ENCODE data around the gene EPHB2.

EPHB2 gene

GRCh38 chr1:22857661-22858060 lies 147.0 kb downstream of the EPHB2 start:
- no peak for DNase-seq (ENCODE audit: low read depth in 2 of 2)

DNA sequence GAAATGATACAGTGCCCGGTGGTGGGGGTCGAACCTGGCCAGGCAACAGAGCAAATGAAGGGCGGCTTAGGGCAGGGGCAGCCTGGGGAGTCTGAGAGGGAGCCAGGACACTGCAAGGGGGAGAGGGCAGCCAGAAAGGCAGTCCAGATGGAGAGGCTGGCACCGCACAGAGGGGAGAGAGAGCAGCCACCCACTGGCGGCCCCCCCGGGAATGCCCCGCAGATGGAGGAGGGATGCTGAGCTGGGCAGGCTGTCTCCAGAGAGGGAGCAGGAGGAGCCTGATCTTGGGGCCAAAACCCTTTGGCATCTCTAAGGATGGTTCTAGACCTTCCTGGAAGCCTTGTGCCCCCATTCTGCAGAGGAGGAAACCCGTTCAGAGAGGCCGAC lies 149.8 kb downstream of the EPHB2 start:
- no peak for DNase-seq (ENCODE audit: low read depth in 2 of 2)

- no peak for DNase-seq (ENCODE audit: low read depth in 2 of 2)
Measured at GRCh38 chr1:22860883-22861385, 150.3 kb downstream of the EPHB2 start.

GRCh38 chr1:22861764-22862440 lies 151.3 kb downstream of the EPHB2 start:
- no peak for DNase-seq (ENCODE audit: low read depth in 2 of 2)

GRCh38 chr1:22862752-22863151 lies 152.1 kb downstream of the EPHB2 start:
- no peak for DNase-seq (ENCODE audit: low read depth in 2 of 2)

- DNase-seq (ENCODE audit: low read depth in 2 of 2): no peak
Measured at GRCh38 chr1:22863766-22864165, 153.1 kb downstream of the EPHB2 start.

DNA sequence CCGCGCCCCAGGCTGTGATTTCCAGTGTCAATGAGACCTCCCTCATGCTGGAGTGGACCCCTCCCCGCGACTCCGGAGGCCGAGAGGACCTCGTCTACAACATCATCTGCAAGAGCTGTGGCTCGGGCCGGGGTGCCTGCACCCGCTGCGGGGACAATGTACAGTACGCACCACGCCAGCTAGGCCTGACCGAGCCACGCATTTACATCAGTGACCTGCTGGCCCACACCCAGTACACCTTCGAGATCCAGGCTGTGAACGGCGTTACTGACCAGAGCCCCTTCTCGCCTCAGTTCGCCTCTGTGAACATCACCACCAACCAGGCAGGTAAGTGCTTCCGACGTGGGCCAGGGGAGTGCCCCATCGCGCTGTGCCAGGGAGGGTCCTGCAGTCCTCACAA lies 154.2 kb downstream of the EPHB2 start:
- no peak for DNase-seq (ENCODE audit: low read depth in 2 of 2)

- DNase-seq (ENCODE audit: low read depth in 2 of 2): no peak
Measured at GRCh38 chr1:22865736-22866135, 155.1 kb downstream of the EPHB2 start.

- DNase-seq (ENCODE audit: low read depth in 2 of 2): no peak
Measured at GRCh38 chr1:22866868-22867267, 156.2 kb downstream of the EPHB2 start.

DNA sequence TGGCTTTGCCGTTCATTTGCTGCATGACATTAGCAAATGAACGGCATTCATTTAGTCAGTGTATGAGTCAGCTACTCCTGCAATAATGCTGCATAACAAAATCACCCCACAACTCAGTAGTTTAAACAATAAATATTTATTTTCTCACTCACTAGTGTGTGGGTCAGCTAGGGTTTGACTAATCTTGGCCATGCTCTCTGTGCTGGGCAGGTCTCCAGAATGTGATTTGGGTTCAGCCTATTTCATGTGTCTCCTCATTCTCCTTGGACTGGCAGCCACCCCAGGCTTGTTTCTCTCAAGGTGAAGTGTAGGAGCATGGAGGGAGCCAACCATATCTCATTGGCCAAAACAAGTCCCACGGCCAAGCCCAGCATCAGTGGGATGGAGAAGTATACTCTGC lies 157.7 kb downstream of the EPHB2 start:
- no peak for DNase-seq (ENCODE audit: low read depth in 2 of 2)

- DNase-seq (ENCODE audit: low read depth in 2 of 2): no peak
Measured at GRCh38 chr1:22869325-22869724, 158.7 kb downstream of the EPHB2 start.

GRCh38 chr1:22870201-22870871 lies 159.7 kb downstream of the EPHB2 start:
- DNase-seq (ENCODE audit: low read depth in 2 of 2): no peak

GRCh38 chr1:22872981-22873664 lies 162.5 kb downstream of the EPHB2 start:
- no peak for DNase-seq (ENCODE audit: low read depth in 2 of 2)

DNA sequence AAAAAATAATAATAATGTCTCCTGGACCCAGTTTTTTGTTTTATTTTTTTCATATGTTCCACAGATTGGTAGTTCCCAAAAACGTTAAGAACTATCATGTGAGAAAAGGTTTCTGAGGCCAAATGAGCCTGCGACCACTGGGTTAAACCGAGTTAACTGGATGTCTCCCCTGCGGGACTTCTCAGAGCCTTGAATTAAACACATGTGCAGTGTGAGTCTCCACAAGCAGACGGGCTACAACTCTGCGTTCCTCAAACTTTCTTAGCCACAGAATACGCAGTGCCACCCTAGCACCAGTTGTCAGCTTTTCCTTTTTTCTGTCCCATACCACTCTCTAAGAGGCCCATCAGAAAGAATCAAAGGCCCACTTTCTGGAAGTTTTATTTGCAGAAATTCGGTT lies 164.1 kb downstream of the EPHB2 start:
- no peak for DNase-seq (ENCODE audit: low read depth in 2 of 2)

- no peak for DNase-seq (ENCODE audit: low read depth in 2 of 2)
Measured at GRCh38 chr1:22875241-22875640, 164.6 kb downstream of the EPHB2 start.

DNA sequence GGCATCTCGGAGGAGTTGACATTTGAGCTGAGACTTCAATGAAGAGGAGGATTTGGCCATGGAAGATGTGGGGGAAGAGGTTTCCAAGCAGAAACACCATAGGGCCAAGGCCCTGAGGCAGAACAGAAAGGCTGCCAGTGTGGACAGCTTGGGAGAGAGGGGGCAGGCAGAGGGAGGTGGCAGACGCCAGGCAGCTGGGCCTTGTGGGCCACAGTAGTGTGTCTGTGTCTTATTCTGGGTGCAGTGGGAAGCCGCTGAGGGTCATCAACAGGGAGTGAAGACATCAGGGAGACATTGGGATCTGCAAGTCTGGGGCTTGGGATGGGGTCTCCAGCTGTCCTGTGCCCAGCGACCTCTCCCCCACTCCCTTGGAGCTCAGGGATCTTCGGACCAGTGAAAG lies 165.2 kb downstream of the EPHB2 start:
- DNase-seq (ENCODE audit: low read depth in 2 of 2): no peak

DNA sequence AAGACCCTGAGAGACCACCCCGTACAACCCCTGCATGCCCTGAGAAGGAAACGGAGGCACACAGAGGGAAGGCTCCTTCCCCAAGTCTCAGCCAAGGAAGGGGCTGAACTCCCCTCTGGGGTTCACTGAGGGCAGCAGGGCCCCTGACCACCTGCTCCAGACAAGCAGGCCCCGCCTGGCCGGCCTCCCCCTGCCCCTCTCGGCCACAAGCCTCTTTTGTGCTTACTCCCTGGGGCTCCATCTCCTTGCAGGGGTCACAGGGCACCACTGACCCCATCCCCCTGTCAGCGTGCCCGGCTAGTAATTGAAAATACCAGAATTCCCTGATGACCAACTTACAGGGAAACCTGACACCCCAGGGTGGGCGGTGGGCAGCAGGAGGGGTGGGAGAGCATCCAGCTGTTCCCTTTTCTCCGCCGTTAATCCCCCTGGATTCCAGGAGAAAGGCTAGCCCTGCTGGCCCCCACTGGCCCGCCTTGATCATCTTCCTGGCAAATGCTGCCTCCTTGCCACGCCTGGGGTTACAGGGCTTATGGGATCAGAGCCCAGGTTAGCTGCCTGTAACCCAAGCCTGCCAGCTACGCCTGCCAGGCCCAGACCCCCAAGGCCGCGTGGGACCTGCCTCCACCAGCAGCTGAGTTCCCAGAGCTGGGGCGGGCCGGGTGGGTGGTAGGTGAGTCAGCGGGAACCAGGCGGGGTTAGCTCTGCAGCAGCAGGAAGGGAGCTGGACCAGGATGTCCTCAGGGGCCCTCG lies 165.9 kb downstream of the EPHB2 start:
- DNase-seq (ENCODE audit: low read depth in 2 of 2): no peak

GRCh38 chr1:22877112-22877915 lies 166.7 kb downstream of the EPHB2 start:
- DNase-seq (ENCODE audit: low read depth in 2 of 2): no peak

DNA sequence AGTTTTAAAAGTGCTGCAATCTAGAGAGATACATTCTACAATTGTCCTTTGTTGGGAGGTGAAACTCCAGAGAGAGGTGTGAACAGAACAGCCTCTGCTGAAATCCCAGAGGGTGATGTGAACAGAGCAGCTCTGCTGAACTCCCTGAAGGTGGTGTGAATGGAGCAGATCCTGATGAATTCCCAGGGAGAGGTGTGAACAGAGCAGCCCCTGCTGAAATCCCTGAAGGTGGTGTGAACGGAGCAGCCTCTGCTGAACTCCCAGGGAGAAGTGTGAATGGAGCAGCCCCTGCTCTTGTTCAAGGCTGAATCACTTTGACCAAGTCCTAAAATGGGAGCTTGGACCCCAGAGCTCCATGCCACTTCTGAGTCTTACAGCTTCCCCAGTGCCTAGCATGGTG lies 167.3 kb downstream of the EPHB2 start:
- no peak for DNase-seq (ENCODE audit: low read depth in 2 of 2)

GRCh38 chr1:22878626-22879025 lies 168.0 kb downstream of the EPHB2 start:
- no peak for DNase-seq (ENCODE audit: low read depth in 2 of 2)

GRCh38 chr1:22879445-22879844 lies 168.8 kb downstream of the EPHB2 start:
- DNase-seq (ENCODE audit: low read depth in 2 of 2): no peak
